Right lobe of liver (tissue), 6 donors: ENCODE measurements around the gene HSP90AA1. TPM values are rescaled to one million over a fixed set of nuclear protein-coding genes. Genes with fewer than 3 reads are reported as not detected.

Experiments used
- ATAC-seq, 4 donors: fragments of 200-7000 bp; cut with Tn5 transposase; one replicate each; pipeline ENCODE4 v1.9.1; 2020; ENCODE audit warnings: mild to moderate bottlenecking in 4 of 4, moderate library complexity in 4 of 4
- DNase-seq, 3 donors: peaks; one replicate each; pipeline ENCODE4 v3.0.0-alpha.2; 2020
- H3K27ac ChIP-seq, 3 donors: fragments of 200-600 bp; one replicate each; pipeline ENCODE4 v1.8.0; 2022
- H3K27me3 ChIP-seq, 2 donors: fragments of 200-600 bp; one replicate each; pipeline ENCODE4 v1.8.0; 2022
- H3K36me3 ChIP-seq, 4 donors: fragments of 200-600 bp; sonication (generic) in 1 of 4; one replicate each; pipeline versions ENCODE4 v1.5.1 to v1.8.0; 2017 to 2022; ENCODE audit warnings: control low read depth in 1 of 4
- H3K4me1 ChIP-seq, 4 donors: fragments of 200-600 bp; sonication (generic) in 1 of 4; one replicate each; pipeline versions ENCODE4 v1.5.1 to v1.8.0; 2017 to 2022; ENCODE audit warnings: control low read depth in 1 of 4
- H3K4me3 ChIP-seq, 3 donors: fragments of 200-600 bp; one replicate each; pipeline ENCODE4 v1.8.0; 2022
- H3K9me3 ChIP-seq, 4 donors: fragments of 200-600 bp; sonication (generic) in 1 of 4; one replicate each; pipeline versions ENCODE4 v1.5.1 to v1.8.0; 2017 to 2022; ENCODE audit warnings: control low read depth in 1 of 4
- CTCF ChIP-seq, 4 donors: fragments of 200-600 bp in 3 of 4; fragments of 450-650 bp in 1 of 4; IDR thresholded peaks; one replicate each; pipeline versions ENCODE4 v1.5.1 to v1.8.0; 2016 to 2022; ENCODE audit warnings: antibody characterized with exemption in 4 of 4, mild to moderate bottlenecking in 2 of 4
- POLR2A ChIP-seq: fragments of 450-650 bp; IDR thresholded peaks from one replicate; pipeline ENCODE4 v1.6.1; 2017; ENCODE audit warnings: antibody characterized with exemption, mild to moderate bottlenecking
- WGBS: methylation state at CpG from one replicate; pipeline ENCODE4 v1.1.6; 2018; ENCODE audit warnings: low coverage, low lambda C conversion rate; ENCODE audit not compliant: insufficient coverage; ENCODE audit errors: missing lambda C conversion rate; 5-methylcytosine and 5-hydroxymethylcytosine counted together
- intact Hi-C, 2 donors: fragments of 100-400 bp; cut with DNase I; formaldehyde crosslinking; loops; one replicate each; pipeline versions ENCODE4 v1.11.2 to v1.14.1; 2022
- total RNA-seq, 6 experiments: library from RNA; depleted of rRNA in 2 of 6; stranded (reverse); fragments of >200 nt in 2 of 6; fragmentation: NEBNext Ultra II Directional in 3 of 6; extraction: Animal tissue kit (Norgen Biotek cat#: 25700) in 3 of 6; gene quantifications; one replicate each; pipeline versions ENCODE4 v1.1.0 to v1.2.4, GENCODE V29; 2016 to 2023
- donor health status: DM: no; HTN: yes; CAD: no.
- donor health status: DM: no; HTN: no; CAD: no.
- donor health status: DM: no; HTN: no; CAD: no.
- donor health status: DM: no; HTN: yes; CAD: no.
- donor health status: DM: no; HTN: yes; CAD: no.

The HSP90AA1 gene
- total RNA-seq, 6 experiments from 2014 or later, result 118 to 672 (median 325) TPM

- 60% methylated on average over 2 of the region's 11 CpGs for WGBS
- Histone ChIP-seq H3K36me3 (peaks cover 4 to 59% (median 29%) of the 10 kb centered on the region in 4 donors), H3K4me3 (no peak overlapping the region), H3K27ac (no peak overlapping the region), H3K27me3 (no peaks in the 10 kb centered on the region), H3K4me1 (no peaks in the 10 kb centered on the region), H3K9me3 (no peaks in the 10 kb centered on the region)
- no peak for ATAC-seq
- no peak for TF ChIP-seq CTCF (IDR thresholded peaks at IDR 0.05)
- TF ChIP-seq POLR2A, result no peak
- intact Hi-C loops, result no loop called here
- no peak for DNase-seq
Measured at GRCh38 chr14:102050625-102051024, 36.2 kb downstream of the HSP90AA1 start.

- ATAC-seq (no peak), DNase-seq (no peak)
- no peak overlapping the region for H3K27ac ChIP-seq
- no peak for TF ChIP-seq POLR2A
- TF ChIP-seq CTCF (IDR thresholded peaks at IDR 0.05), result no peak
- H3K9me3 ChIP-seq, result no peaks in the 10 kb centered on the region
- no peaks in the 10 kb centered on the region for H3K4me1 ChIP-seq
- intact Hi-C loops, result no loop called here
- peaks cover 4 to 64% (median 29%) of the 10 kb centered on the region in 4 donors for H3K36me3 ChIP-seq
- 96% methylated on average over 6 of the region's 12 CpGs for WGBS
- no peaks in the 10 kb centered on the region for H3K27me3 ChIP-seq
- no peak overlapping the region for H3K4me3 ChIP-seq
Measured at GRCh38 chr14:102050026-102050405, 36.8 kb downstream of the HSP90AA1 start.

- WGBS, result no CpG with 5 or more reads among the region's 25 CpGs
- Histone ChIP-seq H3K4me3 (no peak overlapping the region), H3K27ac (no peak overlapping the region), H3K4me1 (no peaks in the 10 kb centered on the region), H3K36me3 (peaks cover 4 to 70% (median 32%) of the 10 kb centered on the region in 4 donors), H3K9me3 (no peaks in the 10 kb centered on the region), H3K27me3 (no peaks in the 10 kb centered on the region)
- no peak for DNase-seq
- intact Hi-C loops, result loop anchor here in 1 of 2 donors (5.0 kb wide), 1 partner anchor 48 kb away; no protein-coding TSS in a partner anchor
- no peak for ATAC-seq
- TF ChIP-seq CTCF (IDR thresholded peaks at IDR 0.05), result no peak
- TF ChIP-seq POLR2A, result no peak
Measured at GRCh38 chr14:102049258-102050025, 37.4 kb downstream of the HSP90AA1 start.

GRCh38 chr14:102047808-102048540, 38.9 kb downstream of the HSP90AA1 start:
- DNase-seq, result no peak
- Histone ChIP-seq H3K27ac (no peak overlapping the region), H3K27me3 (no peaks in the 10 kb centered on the region), H3K4me1 (no peaks in the 10 kb centered on the region), H3K36me3 (peaks cover 4 to 85% (median 43%) of the 10 kb centered on the region in 4 donors), H3K9me3 (no peaks in the 10 kb centered on the region), H3K4me3 (no peak overlapping the region)
- 86% methylated on average over 8 of the region's 33 CpGs for WGBS
- intact Hi-C loops, result loop anchor here in 1 of 2 donors (5.0 kb wide), 1 partner anchor 49 kb away; no protein-coding TSS in a partner anchor
- ATAC-seq, result no peak
- no peak for TF ChIP-seq POLR2A
- no peak for TF ChIP-seq CTCF (IDR thresholded peaks at IDR 0.05)
